ENCODE measurements around the gene RAB34. TPM values are rescaled to one million over a fixed set of nuclear protein-coding genes. Genes with fewer than 3 reads are reported as not detected.

RAB34 gene
- total and polyA plus RNA-seq, 9 of the 15 experiments (the other 6 are each of a cell fraction or from before 2014, with no cell fraction given): 0.07 to 3.8 (median 0.46) TPM; not detected in 1

- TF ChIP-seq MBD2 (IDR thresholded peaks at IDR 0.05; ENCODE audit: borderline replicate concordance, low read depth): peak; percentile 50; the same call in 1 of the 2 replicates
- TF ChIP-seq TEAD4 (IDR thresholded peaks at IDR 0.05; ENCODE audit: low read length): peak; percentile 90
- no peak for TF ChIP-seq TEAD4 (CRISPR knock-in tag; IDR thresholded peaks at IDR 0.05; ENCODE audit: borderline replicate concordance)
- TF ChIP-seq ZNF354B (CRISPR knock-in tag; IDR thresholded peaks at IDR 0.05): no peak
- TF ChIP-seq RNF2 (IDR thresholded peaks at IDR 0.05): peak; percentile 74; the same call in 1 of the 2 replicates
- peak; percentile 23; the same call in 1 of the 2 replicates for TF ChIP-seq JUND (IDR thresholded peaks at IDR 0.05; ENCODE audit: borderline replicate concordance, low read depth, low read length)
- peak; percentile 35; the same call in 1 of the 3 replicates for TF ChIP-seq JUND (tag; IDR thresholded peaks at IDR 0.05; ENCODE audit: borderline replicate concordance, low read depth, low read length)
- TF ChIP-seq ZNF589 (CRISPR knock-in tag; IDR thresholded peaks at IDR 0.05; ENCODE audit: low read depth): peak; percentile 37; the same call in 1 of the 2 replicates
- peak; percentile 68; the same call in 1 of the 2 replicates for TF ChIP-seq FOXK1 (CRISPR knock-in tag; IDR thresholded peaks at IDR 0.05; ENCODE audit: borderline replicate concordance)
- TF ChIP-seq GABPA (tag; conservative IDR thresholded peaks at IDR 0.05; ENCODE audit: low read depth): 0 out of 2 replicates have a peak, but pooled peaks have one; percentile 27
- no peak for TF ChIP-seq GTF3C2 (IDR thresholded peaks at IDR 0.05; ENCODE audit: borderline replicate concordance, extremely low read depth, insufficient read length)
- TF ChIP-seq ZNF134 (CRISPR knock-in tag; conservative IDR thresholded peaks at IDR 0.05): no peak
- peak; percentile 30; the same call in 1 of the 2 replicates for TF ChIP-seq STAT5A (IDR thresholded peaks at IDR 0.05; ENCODE audit: borderline replicate concordance, low read length)
- peak in 1 of 2 experiments; percentile 65; a peak in 1 of 4 replicates for TF ChIP-seq TRIM24 (IDR thresholded peaks at IDR 0.05)
- peak; percentile 61 for TF ChIP-seq RBBP5 (IDR thresholded peaks at IDR 0.05; ENCODE audit: borderline replicate concordance, insufficient read depth, low read length, poor library complexity, severe bottlenecking)
- TF ChIP-seq FOXJ3 (CRISPR knock-in tag; IDR thresholded peaks at IDR 0.05): no peak
- peak; percentile 56 for TF ChIP-seq CREM (IDR thresholded peaks at IDR 0.05; ENCODE audit: low read depth)
- TF ChIP-seq BMI1 (IDR thresholded peaks at IDR 0.05; ENCODE audit: low read length): peak; percentile 69; the same call in 1 of the 2 replicates
- TF ChIP-seq ARNT (IDR thresholded peaks at IDR 0.05): no peak
- TF ChIP-seq CHD2 (IDR thresholded peaks at IDR 0.05; ENCODE audit: low read depth, low read length): no peak
- no peak for TF ChIP-seq BCOR (IDR thresholded peaks at IDR 0.05)
- peak; percentile 95 for TF ChIP-seq ZNF395 (CRISPR knock-in tag; IDR thresholded peaks at IDR 0.05)
- peak; percentile 75; the same call in 1 of the 2 replicates for TF ChIP-seq MXI1 (IDR thresholded peaks at IDR 0.05; ENCODE audit: low read depth, low read length)
These were observed 24.0 kb upstream of the RAB34 start (continued) for GRCh38 chr17:28741358-28742349.
